Measurements from ENCODE around the gene PEDS1. TPM values are rescaled to one million over a fixed set of nuclear protein-coding genes. Genes with fewer than 3 reads are reported as not detected.

The PEDS1 gene
- total RNA-seq, 1 donor from 2014 or later, result 26.1 TPM

- DNase-seq (ENCODE audit: low read depth, low spot score), result no peak
- TF ChIP-seq CTCF (conservative IDR thresholded peaks at IDR 0.05), result no peak
- Mint-ChIP-seq H3K4me3 (no peak overlapping the region), H3K4me1 (peaks cover 11% of the 10 kb centered on the region), H3K27me3 (ENCODE audit: low read depth) (peaks cover 8% of the 10 kb centered on the region), H3K9me3 (peaks cover 8% of the 10 kb centered on the region), H3K36me3 (ENCODE audit: low read depth) (peaks cover 3% of the 10 kb centered on the region), H3K27ac (ENCODE audit: unreplicated experiment) (no peak overlapping the region)
Measured at GRCh38 chr20:50198716-50199115, 45.2 kb upstream of the PEDS1 start.

- H3K27ac Mint-ChIP-seq (ENCODE audit: unreplicated experiment), result no peak overlapping the region
- no peak overlapping the region for H3K4me3 Mint-ChIP-seq
- peaks cover 3% of the 10 kb centered on the region for H3K36me3 Mint-ChIP-seq (ENCODE audit: low read depth)
- H3K4me1 Mint-ChIP-seq, result peaks cover 16% of the 10 kb centered on the region
- no peak for DNase-seq (ENCODE audit: low read depth, low spot score)
- peaks cover 13% of the 10 kb centered on the region for H3K27me3 Mint-ChIP-seq (ENCODE audit: low read depth)
- H3K9me3 Mint-ChIP-seq, result peaks cover 5% of the 10 kb centered on the region
- no peak for TF ChIP-seq CTCF (conservative IDR thresholded peaks at IDR 0.05)
Measured at GRCh38 chr20:50198180-50198666, 44.7 kb upstream of the PEDS1 start.

- Mint-ChIP-seq H3K4me1 (peaks cover 20% of the 10 kb centered on the region), H3K9me3 (peaks cover 3% of the 10 kb centered on the region), H3K27me3 (ENCODE audit: low read depth) (peaks cover 19% of the 10 kb centered on the region), H3K36me3 (ENCODE audit: low read depth) (peaks cover 3% of the 10 kb centered on the region), H3K27ac (ENCODE audit: unreplicated experiment) (peak overlapping the region; percentile 89), H3K4me3 (no peak overlapping the region)
- no peak for DNase-seq (ENCODE audit: low read depth, low spot score)
- no peak for TF ChIP-seq CTCF (conservative IDR thresholded peaks at IDR 0.05)
Measured at GRCh38 chr20:50197463-50198179, 44.1 kb upstream of the PEDS1 start.

- DNase-seq (ENCODE audit: low read depth, low spot score), result no peak
- no peak for TF ChIP-seq CTCF (conservative IDR thresholded peaks at IDR 0.05)
- no peak overlapping the region for H3K27ac Mint-ChIP-seq (ENCODE audit: unreplicated experiment)
- peaks cover 23% of the 10 kb centered on the region for H3K4me1 Mint-ChIP-seq
- peaks cover 24% of the 10 kb centered on the region for H3K27me3 Mint-ChIP-seq (ENCODE audit: low read depth)
- peaks cover 3% of the 10 kb centered on the region for H3K9me3 Mint-ChIP-seq
- H3K36me3 Mint-ChIP-seq (ENCODE audit: low read depth), result peaks cover 3% of the 10 kb centered on the region
- no peak overlapping the region for H3K4me3 Mint-ChIP-seq
Measured at GRCh38 chr20:50196896-50197295, 43.4 kb upstream of the PEDS1 start.

GRCh38 chr20:50196248-50196647 is 42.7 kb upstream of the PEDS1 start:
- no peak for DNase-seq (ENCODE audit: low read depth, low spot score)
- no peak overlapping the region for H3K27ac Mint-ChIP-seq (ENCODE audit: unreplicated experiment)
- peaks cover 22% of the 10 kb centered on the region for H3K4me1 Mint-ChIP-seq
- peaks cover 3% of the 10 kb centered on the region for H3K36me3 Mint-ChIP-seq (ENCODE audit: low read depth)
- peaks cover 3% of the 10 kb centered on the region for H3K9me3 Mint-ChIP-seq
- H3K4me3 Mint-ChIP-seq, result no peak overlapping the region
- H3K27me3 Mint-ChIP-seq (ENCODE audit: low read depth), result peaks cover 24% of the 10 kb centered on the region
- no peak for TF ChIP-seq CTCF (conservative IDR thresholded peaks at IDR 0.05)

Measured in neural crest cell (in vitro differentiated cells).